HepG2 (cell line): ENCODE data around the gene ARHGAP5. TPM values are rescaled to one million over a fixed set of nuclear protein-coding genes. Genes with fewer than 3 reads are reported as not detected.

Experiments used
- CEBPB ChIP-seq: IDR thresholded peaks from 2 replicates; pipeline ENCODE4 v1.6.1; 2011; ENCODE audit warnings: low read depth, low read length, improper control_type of control experiment, borderline replicate concordance
- CENPX ChIP-seq: sonication (generic); formaldehyde crosslinking; IDR thresholded peaks from 2 replicates; pipeline ENCODE4 v1.9.0; 2021; ENCODE audit warnings: mild to moderate bottlenecking, missing genetic modification reagents, moderate library complexity
- GABPA ChIP-seq, 2 experiments: IDR thresholded peaks; 2 replicates each; pipeline ENCODE4 v1.6.1; 2011 to 2016; ENCODE audit warnings: low read depth in 2 of 2, low read length in 1 of 2, missing biosample characterization in 1 of 2, missing genetic modification characterization in 1 of 2
- HCFC1 ChIP-seq: fragments of 150-350 bp; IDR thresholded peaks from 2 replicates; pipeline ENCODE4 v1.6.1; 2014; ENCODE audit warnings: low read depth, low read length
- IRF2 ChIP-seq: IDR thresholded peaks from 2 replicates; pipeline ENCODE4 v1.6.1; 2018; ENCODE audit warnings: missing genetic modification reagents, missing compliant biosample characterization
- ISX ChIP-seq: sonication (generic); formaldehyde crosslinking; conservative IDR thresholded peaks from 2 replicates; pipeline ENCODE4 v1.5.0; 2020; ENCODE audit warnings: missing genetic modification reagents
- KAT7 ChIP-seq: IDR thresholded peaks from 2 replicates; pipeline ENCODE4 v1.6.1; 2018; ENCODE audit warnings: borderline replicate concordance, missing compliant biosample characterization
- KAT8 ChIP-seq: IDR thresholded peaks from 2 replicates; pipeline ENCODE4 v1.6.1; 2016; ENCODE audit warnings: missing genetic modification reagents, missing compliant biosample characterization
- MXD4 ChIP-seq: IDR thresholded peaks from 2 replicates; pipeline ENCODE4 v1.6.1; 2016; ENCODE audit warnings: mild to moderate bottlenecking, missing biosample characterization, missing genetic modification reagents
- MYC ChIP-seq: sonication (generic); formaldehyde crosslinking; IDR thresholded peaks from 2 replicates; pipeline ENCODE4 v1.9.0; 2021; ENCODE audit warnings: missing genetic modification reagents, borderline replicate concordance
- NBN ChIP-seq: fragments of 450-650 bp; conservative IDR thresholded peaks from 2 replicates; pipeline ENCODE4 v1.6.1; 2017
- NCOA2 ChIP-seq: sonication (generic); formaldehyde crosslinking; IDR thresholded peaks from 2 replicates; pipeline ENCODE4 v1.8.0; 2022; ENCODE audit warnings: inconsistent platforms
- NFE2 ChIP-seq: sonication (generic); formaldehyde crosslinking; IDR thresholded peaks from 2 replicates; pipeline ENCODE4 v1.4.0; 2020; ENCODE audit warnings: missing genetic modification reagents
- ONECUT2 ChIP-seq: sonication (generic); formaldehyde crosslinking; IDR thresholded peaks from 2 replicates; pipeline ENCODE4 v1.4.0; 2020; ENCODE audit warnings: missing genetic modification reagents
- TEAD2 ChIP-seq: sonication (generic); formaldehyde crosslinking; IDR thresholded peaks from 2 replicates; pipeline ENCODE4 v1.9.0; 2021; ENCODE audit warnings: missing genetic modification reagents
- YEATS4 ChIP-seq: sonication (generic); formaldehyde crosslinking; IDR thresholded peaks from 2 replicates; pipeline ENCODE4 v1.4.0; 2020; ENCODE audit warnings: missing genetic modification reagents, borderline replicate concordance
- ZMAT3 ChIP-seq: sonication (generic); formaldehyde crosslinking; conservative IDR thresholded peaks from 2 replicates; pipeline ENCODE4 v1.7.0; 2021; ENCODE audit warnings: missing genetic modification reagents
- ZNF317 ChIP-seq: sonication (generic); formaldehyde crosslinking; IDR thresholded peaks from 2 replicates; pipeline ENCODE4 v1.5.0; 2020; ENCODE audit warnings: mild to moderate bottlenecking, missing genetic modification reagents
- ZNF333 ChIP-seq: sonication (generic); formaldehyde crosslinking; IDR thresholded peaks from 2 replicates; pipeline ENCODE4 v1.4.0; 2020; ENCODE audit warnings: mild to moderate bottlenecking, missing genetic modification reagents, borderline replicate concordance
- ZNF567 ChIP-seq: sonication (generic); formaldehyde crosslinking; IDR thresholded peaks from 2 replicates; pipeline ENCODE4 v1.8.1; 2023; ENCODE audit warnings: mild to moderate bottlenecking, missing genetic modification reagents, borderline replicate concordance
- ZNF780A ChIP-seq: sonication (generic); formaldehyde crosslinking; IDR thresholded peaks from 2 replicates; pipeline ENCODE4 v1.8.0; 2022; ENCODE audit warnings: mild to moderate bottlenecking, missing genetic modification reagents, moderate library complexity
- polyA plus RNA-seq, 8 experiments: library from polyadenylated mRNA; depleted of rRNA in 3 of 8; stranded (reverse) in 7 of 8; unstranded in 1 of 8; fragments of >200 nt; fragmentation: Illumina TruSeq in 4 of 8; extraction: Trizol in 4 of 8; gene quantifications; 2 replicates each; pipeline versions ENCODE4 v1.2.1 to v1.2.3, GENCODE V29; 2011 to 2016; ENCODE audit warnings: low read depth in 4 of 8, missing spikeins in 1 of 8, mixed read lengths in 1 of 8; ENCODE audit not compliant: insufficient read depth in 1 of 8
- total RNA-seq, 5 experiments: library from RNA; depleted of rRNA; stranded (reverse); fragments of >200 nt; fragmentation: Illumina TruSeq; extraction: Trizol; gene quantifications; 2 replicates each; pipeline ENCODE4 v1.2.3, GENCODE V29; 2016; ENCODE audit warnings: low read depth in 1 of 5
- TF ChIP-seq, protein P1 (sequence below): sonication (generic); formaldehyde crosslinking; IDR thresholded peaks from 2 replicates; pipeline ENCODE4 v1.8.1; 2023; ENCODE audit warnings: missing genetic modification reagents, mild to moderate bottlenecking, borderline replicate concordance
- TF ChIP-seq, protein P2 (sequence below): IDR thresholded peaks from 2 replicates; pipeline ENCODE4 v1.6.1; 2016; ENCODE audit warnings: low read depth, borderline replicate concordance
- TF ChIP-seq, protein P3 (sequence below): sonication (generic); formaldehyde crosslinking; IDR thresholded peaks from 2 replicates; pipeline ENCODE4 v1.5.0; 2020; ENCODE audit warnings: mild to moderate bottlenecking, missing genetic modification reagents
- TF ChIP-seq, protein P4 (sequence below): sonication (generic); formaldehyde crosslinking; IDR thresholded peaks from 2 replicates; pipeline ENCODE4 v1.5.0; 2020; ENCODE audit warnings: missing genetic modification reagents
- TF ChIP-seq, protein P5 (sequence below): sonication (generic); formaldehyde crosslinking; IDR thresholded peaks from 2 replicates; pipeline ENCODE4 v1.8.1; 2022; ENCODE audit warnings: low read depth, mild to moderate bottlenecking, missing genetic modification reagents

The ARHGAP5 gene
- total and polyA plus RNA-seq, 2 of the 13 experiments (the other 11 are each of a cell fraction or from before 2014, with no cell fraction given) = 33.7 to 144 TPM

DNA sequence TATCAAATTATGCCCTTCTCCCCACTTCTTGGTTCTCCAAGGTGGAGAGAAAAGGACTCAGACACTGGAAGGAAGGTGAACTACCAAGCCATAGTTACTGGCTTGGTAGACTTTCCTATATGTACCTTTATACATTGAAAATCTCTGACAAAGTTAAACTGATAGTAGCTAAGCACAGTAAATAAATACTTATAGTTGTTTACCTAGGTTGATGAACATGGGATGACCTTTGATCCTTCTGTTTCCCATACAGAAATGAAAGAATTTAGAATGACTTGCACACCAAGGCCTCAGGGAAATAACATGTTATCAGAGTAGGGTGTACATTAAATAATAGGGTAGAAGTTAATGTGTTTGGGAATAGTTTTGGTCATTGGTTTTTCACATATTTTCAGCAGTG, 6.7 kb downstream of the ARHGAP5 start (continued):
- TF ChIP-seq ZNF317 (CRISPR knock-in tag) = no peak
- TF ChIP-seq NFE2 = no peak
- TF ChIP-seq NBN = no peak
- no peak for TF ChIP-seq ZNF780A (CRISPR knock-in tag)
- TF ChIP-seq, protein P1, sequence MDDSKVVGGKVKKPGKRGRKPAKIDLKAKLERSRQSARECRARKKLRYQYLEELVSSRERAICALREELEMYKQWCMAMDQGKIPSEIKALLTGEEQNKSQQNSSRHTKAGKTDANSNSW (CRISPR knock-in tag) = no peak
- TF ChIP-seq ISX = no peak
- no peak for TF ChIP-seq HCFC1
- no peak for TF ChIP-seq ZNF333 (CRISPR knock-in tag)
- peak; percentile 54 for TF ChIP-seq NCOA2
- no peak for TF ChIP-seq MYC
- no peak for TF ChIP-seq ZMAT3 (CRISPR knock-in tag)
- no peak for TF ChIP-seq KAT7 (CRISPR knock-in tag)
- no peak for TF ChIP-seq CENPX (CRISPR knock-in tag)
- TF ChIP-seq IRF2 (CRISPR knock-in tag) = no peak; the same call in 1 of the 2 replicates
- TF ChIP-seq, protein P2, sequence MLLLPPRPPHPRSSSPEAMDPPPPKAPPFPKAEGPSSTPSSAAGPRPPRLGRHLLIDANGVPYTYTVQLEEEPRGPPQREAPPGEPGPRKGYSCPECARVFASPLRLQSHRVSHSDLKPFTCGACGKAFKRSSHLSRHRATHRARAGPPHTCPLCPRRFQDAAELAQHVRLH (CRISPR knock-in tag) = no peak
- TF ChIP-seq ZNF567 (CRISPR knock-in tag) = no peak
- TF ChIP-seq CEBPB = no peak
- TF ChIP-seq ONECUT2 = no peak
- TF ChIP-seq GABPA (IDR thresholded peaks at IDR 0.05; ENCODE audit: low read depth, low read length) = no peak
- no peak for TF ChIP-seq GABPA (CRISPR knock-in tag; IDR thresholded peaks at IDR 0.05; ENCODE audit: low read depth)
- TF ChIP-seq MXD4 (CRISPR knock-in tag) = 0 out of 2 replicates have a peak, but pooled peaks have one; percentile 22
- TF ChIP-seq, protein P3, sequence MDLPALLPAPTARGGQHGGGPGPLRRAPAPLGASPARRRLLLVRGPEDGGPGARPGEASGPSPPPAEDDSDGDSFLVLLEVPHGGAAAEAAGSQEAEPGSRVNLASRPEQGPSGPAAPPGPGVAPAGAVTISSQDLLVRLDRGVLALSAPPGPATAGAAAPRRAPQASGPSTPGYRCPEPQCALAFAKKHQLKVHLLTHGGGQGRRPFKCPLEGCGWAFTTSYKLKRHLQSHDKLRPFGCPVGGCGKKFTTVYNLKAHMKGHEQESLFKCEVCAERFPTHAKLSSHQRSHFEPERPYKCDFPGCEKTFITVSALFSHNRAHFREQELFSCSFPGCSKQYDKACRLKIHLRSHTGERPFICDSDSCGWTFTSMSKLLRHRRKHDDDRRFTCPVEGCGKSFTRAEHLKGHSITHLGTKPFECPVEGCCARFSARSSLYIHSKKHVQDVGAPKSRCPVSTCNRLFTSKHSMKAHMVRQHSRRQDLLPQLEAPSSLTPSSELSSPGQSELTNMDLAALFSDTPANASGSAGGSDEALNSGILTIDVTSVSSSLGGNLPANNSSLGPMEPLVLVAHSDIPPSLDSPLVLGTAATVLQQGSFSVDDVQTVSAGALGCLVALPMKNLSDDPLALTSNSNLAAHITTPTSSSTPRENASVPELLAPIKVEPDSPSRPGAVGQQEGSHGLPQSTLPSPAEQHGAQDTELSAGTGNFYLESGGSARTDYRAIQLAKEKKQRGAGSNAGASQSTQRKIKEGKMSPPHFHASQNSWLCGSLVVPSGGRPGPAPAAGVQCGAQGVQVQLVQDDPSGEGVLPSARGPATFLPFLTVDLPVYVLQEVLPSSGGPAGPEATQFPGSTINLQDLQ (CRISPR knock-in tag) = no peak
- TF ChIP-seq, protein P4, sequence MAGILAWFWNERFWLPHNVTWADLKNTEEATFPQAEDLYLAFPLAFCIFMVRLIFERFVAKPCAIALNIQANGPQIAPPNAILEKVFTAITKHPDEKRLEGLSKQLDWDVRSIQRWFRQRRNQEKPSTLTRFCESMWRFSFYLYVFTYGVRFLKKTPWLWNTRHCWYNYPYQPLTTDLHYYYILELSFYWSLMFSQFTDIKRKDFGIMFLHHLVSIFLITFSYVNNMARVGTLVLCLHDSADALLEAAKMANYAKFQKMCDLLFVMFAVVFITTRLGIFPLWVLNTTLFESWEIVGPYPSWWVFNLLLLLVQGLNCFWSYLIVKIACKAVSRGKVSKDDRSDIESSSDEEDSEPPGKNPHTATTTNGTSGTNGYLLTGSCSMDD (CRISPR knock-in tag) = no peak
- no peak for TF ChIP-seq YEATS4 (CRISPR knock-in tag)
- TF ChIP-seq TEAD2 (CRISPR knock-in tag) = no peak
- TF ChIP-seq, protein P5, sequence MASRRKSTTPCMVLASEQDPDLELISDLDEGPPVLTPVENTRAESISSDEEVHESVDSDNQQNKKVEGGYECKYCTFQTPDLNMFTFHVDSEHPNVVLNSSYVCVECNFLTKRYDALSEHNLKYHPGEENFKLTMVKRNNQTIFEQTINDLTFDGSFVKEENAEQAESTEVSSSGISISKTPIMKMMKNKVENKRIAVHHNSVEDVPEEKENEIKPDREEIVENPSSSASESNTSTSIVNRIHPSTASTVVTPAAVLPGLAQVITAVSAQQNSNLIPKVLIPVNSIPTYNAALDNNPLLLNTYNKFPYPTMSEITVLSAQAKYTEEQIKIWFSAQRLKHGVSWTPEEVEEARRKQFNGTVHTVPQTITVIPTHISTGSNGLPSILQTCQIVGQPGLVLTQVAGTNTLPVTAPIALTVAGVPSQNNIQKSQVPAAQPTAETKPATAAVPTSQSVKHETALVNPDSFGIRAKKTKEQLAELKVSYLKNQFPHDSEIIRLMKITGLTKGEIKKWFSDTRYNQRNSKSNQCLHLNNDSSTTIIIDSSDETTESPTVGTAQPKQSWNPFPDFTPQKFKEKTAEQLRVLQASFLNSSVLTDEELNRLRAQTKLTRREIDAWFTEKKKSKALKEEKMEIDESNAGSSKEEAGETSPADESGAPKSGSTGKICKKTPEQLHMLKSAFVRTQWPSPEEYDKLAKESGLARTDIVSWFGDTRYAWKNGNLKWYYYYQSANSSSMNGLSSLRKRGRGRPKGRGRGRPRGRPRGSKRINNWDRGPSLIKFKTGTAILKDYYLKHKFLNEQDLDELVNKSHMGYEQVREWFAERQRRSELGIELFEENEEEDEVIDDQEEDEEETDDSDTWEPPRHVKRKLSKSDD (CRISPR knock-in tag) = no peak
- TF ChIP-seq KAT8 = peak; percentile 30; the same call in 1 of the 2 replicates
